HCT116 (cell line): ENCODE data around the gene ZCCHC3. TPM values are rescaled to one million over a fixed set of nuclear protein-coding genes. Genes with fewer than 3 reads are reported as not detected.

Experiments
- ATAC-seq: fragments of 200-7000 bp; cut with Tn5 transposase; 2 replicates; pipeline ENCODE4 v1.9.1; 2020; ENCODE audit warnings: mild to moderate bottlenecking, moderate library complexity
- BruUV-seq: library from RNA; stranded (reverse); fragments of 400-500 nt; replicated peaks from 2 replicates; lab custom pipeline; 2021; lab: Mats Ljungman, UMichigan
- CTCF ChIA-PET: fragments of 300-600 bp; sonication (Branson Sonifier 250); formaldehyde crosslinking; loops from one replicate; lab custom pipeline; 2021; ENCODE audit warnings: antibody characterized with exemption; lab: Charles Lee
- POLR2A ChIA-PET: fragments of 300-600, 350-600 bp; sonication (Branson Sonifier 250); formaldehyde crosslinking; loops from one replicate; lab custom pipeline; 2021; ENCODE audit warnings: antibody characterized with exemption; lab: Charles Lee
- RAD21 ChIA-PET, 2 experiments: fragments of 300-600 bp; sonication (Branson Sonifier 250); formaldehyde crosslinking; loops; one replicate each; lab custom pipeline; 2023; ENCODE audit warnings: low total read pairs in 2 of 2; ENCODE audit not compliant: uncharacterized antibody in 2 of 2, unreplicated experiment in 2 of 2, low non-redundant PET in 1 of 2; lab: Charles Lee
- DNase-seq: peaks from one replicate; pipeline ENCODE4 v3.0.0-alpha.2; 2010; ENCODE audit warnings: low read depth, low spot score
- H2AFZ ChIP-seq: fragments of 200-600 bp; shearing (Covaris generic), sonication (generic); 2 replicates; pipeline ENCODE4 v1.6.1; 2017; ENCODE audit warnings: low read depth, mixed run types, mixed read lengths, antibody characterized with exemption, low read length; ENCODE audit not compliant: poor library complexity, severe bottlenecking
- H3K27ac ChIP-seq: 2 replicates; pipeline ENCODE4 v1.5.1; 2012; ENCODE audit warnings: low read depth, low read length
- H3K27me3 ChIP-seq: fragments of 200-600 bp; sonication (generic); 2 replicates; pipeline ENCODE4 v1.6.1; 2016; ENCODE audit warnings: mixed run types, low read length, mixed read lengths; ENCODE audit not compliant: insufficient read depth
- H3K36me3 ChIP-seq, 2 experiments: fragments of 200-500 bp in 1 of 2; fragments of 200-600 bp in 1 of 2; sonication (Bioruptor generic) in 1 of 2; sonication (generic) in 1 of 2; 2 replicates each; pipeline versions ENCODE4 v1.5.1 to v1.6.1; 2014 to 2016; ENCODE audit warnings: low read length in 2 of 2, inconsistent platforms in 1 of 2, mixed read lengths in 1 of 2, mixed run types in 1 of 2; ENCODE audit not compliant: insufficient read depth in 2 of 2, control insufficient read depth in 1 of 2
- H3K4me1 ChIP-seq, 2 experiments: fragments of 200-600 bp in 1 of 2; sonication (generic) in 1 of 2; 2 replicates each; pipeline versions ENCODE4 v1.5.1 to v1.6.1; 2012 to 2017; ENCODE audit warnings: low read length in 2 of 2, inconsistent platforms in 1 of 2, mild to moderate bottlenecking in 1 of 2, mixed read lengths in 1 of 2, mixed run types in 1 of 2, moderate library complexity in 1 of 2; ENCODE audit not compliant: insufficient read depth in 2 of 2, control insufficient read depth in 1 of 2
- H3K4me2 ChIP-seq: fragments of 200-600 bp; sonication (generic); 2 replicates; pipeline ENCODE4 v1.6.1; 2017; ENCODE audit warnings: mixed run types, low read length, mixed read lengths
- H3K4me3 ChIP-seq, 2 experiments: fragments of 200-600 bp in 1 of 2; sonication (generic) in 1 of 2; replicated peaks in 1 of 2; 2 replicates each; pipeline ENCODE4 v1.5.1; 2011 to 2016; ENCODE audit warnings: low read length in 2 of 2, control low read depth in 1 of 2, low read depth in 1 of 2, mild to moderate bottlenecking in 1 of 2, mixed read lengths in 1 of 2, mixed run types in 1 of 2
- H3K79me2 ChIP-seq: fragments of 200-600 bp; sonication (generic); 2 replicates; pipeline ENCODE4 v1.6.1; 2017; ENCODE audit warnings: mild to moderate bottlenecking, mixed run types, low read length, moderate library complexity, mixed read lengths; ENCODE audit not compliant: insufficient read depth
- H3K9ac ChIP-seq: fragments of 200-600 bp; sonication (generic); 2 replicates; pipeline ENCODE4 v1.6.1; 2016; ENCODE audit warnings: low read length, mixed read lengths
- H3K9me2 ChIP-seq: fragments of 200-600 bp; sonication (generic), shearing (Covaris generic); 2 replicates; pipeline ENCODE4 v1.6.1; 2017; ENCODE audit warnings: mixed run types, mild to moderate bottlenecking, moderate library complexity; ENCODE audit not compliant: insufficient read depth
- H3K9me3 ChIP-seq, 2 experiments: fragments of 200-500 bp in 1 of 2; fragments of 200-600 bp in 1 of 2; sonication (Bioruptor generic) in 1 of 2; sonication (generic) in 1 of 2; 2 replicates each; pipeline ENCODE4 v1.6.1; 2014 to 2017; ENCODE audit warnings: low read length in 2 of 2, mixed read lengths in 2 of 2, inconsistent platforms in 1 of 2, low read depth in 1 of 2, mild to moderate bottlenecking in 1 of 2, mixed run types in 1 of 2, moderate library complexity in 1 of 2; ENCODE audit not compliant: control insufficient read depth in 1 of 2, insufficient read depth in 1 of 2
- H4K20me1 ChIP-seq: fragments of 200-600 bp; sonication (generic), shearing (Covaris generic); 2 replicates; pipeline ENCODE4 v1.6.1; 2017; ENCODE audit warnings: mixed run types, mild to moderate bottlenecking, moderate library complexity; ENCODE audit not compliant: insufficient read depth
- EGR1 ChIP-seq: IDR thresholded peaks from 2 replicates; pipeline ENCODE4 v1.6.1; 2012; ENCODE audit warnings: low read depth
- ELF1 ChIP-seq: IDR thresholded peaks from 2 replicates; pipeline ENCODE4 v1.6.1; 2012; ENCODE audit warnings: low read depth, borderline replicate concordance
- FOSL1 ChIP-seq: IDR thresholded peaks from 2 replicates; pipeline ENCODE4 v1.6.1; 2012; ENCODE audit warnings: low read depth
- POLR2A ChIP-seq: IDR thresholded peaks from 2 replicates; pipeline ENCODE4 v1.7.0; 2011; ENCODE audit warnings: borderline replicate concordance; ENCODE audit not compliant: insufficient read depth, insufficient read length; ENCODE audit errors: extremely low read depth
- POLR2AphosphoS5 ChIP-seq: IDR thresholded peaks from 2 replicates; pipeline ENCODE4 v1.6.1; 2011; ENCODE audit warnings: mild to moderate bottlenecking, low read depth, low read length, moderate library complexity
- TCF7L2 ChIP-seq: IDR thresholded peaks from 2 replicates; pipeline ENCODE4 v1.7.0; 2011; ENCODE audit warnings: borderline replicate concordance, inconsistent platforms; ENCODE audit not compliant: insufficient read depth, insufficient read length; ENCODE audit errors: extremely low read depth
- ZFX ChIP-seq: fragments of 450-650 bp; IDR thresholded peaks from 2 replicates; pipeline ENCODE4 v1.6.1; 2017
- intact Hi-C: fragments of 100-400 bp; cut with micrococcal nuclease; formaldehyde crosslinking; loops from 2 replicates; pipeline ENCODE4 v1.10.0; 2022
- total RNA-seq: library from RNA; stranded (reverse); gene quantifications from one replicate; pipeline ENCODE4 v1.2.1, GENCODE V29; 2021; ENCODE audit not compliant: unreplicated experiment
- TF ChIP-seq, protein P1 (sequence below): IDR thresholded peaks from 2 replicates; pipeline ENCODE4 v1.6.1; 2011; ENCODE audit warnings: mild to moderate bottlenecking, low read length, moderate library complexity; ENCODE audit not compliant: insufficient replicate concordance; ENCODE audit errors: extremely low read depth
- TF ChIP-seq, protein P2 (sequence below): IDR thresholded peaks from 2 replicates; pipeline ENCODE4 v1.6.1; 2012
- TF ChIP-seq, protein P3 (sequence below): IDR thresholded peaks from 2 replicates; pipeline ENCODE4 v1.6.1; 2012; ENCODE audit warnings: low read depth

ZCCHC3 gene
- total RNA-seq, 1 experiment from 2014 or later: 19.3 TPM

DNA sequence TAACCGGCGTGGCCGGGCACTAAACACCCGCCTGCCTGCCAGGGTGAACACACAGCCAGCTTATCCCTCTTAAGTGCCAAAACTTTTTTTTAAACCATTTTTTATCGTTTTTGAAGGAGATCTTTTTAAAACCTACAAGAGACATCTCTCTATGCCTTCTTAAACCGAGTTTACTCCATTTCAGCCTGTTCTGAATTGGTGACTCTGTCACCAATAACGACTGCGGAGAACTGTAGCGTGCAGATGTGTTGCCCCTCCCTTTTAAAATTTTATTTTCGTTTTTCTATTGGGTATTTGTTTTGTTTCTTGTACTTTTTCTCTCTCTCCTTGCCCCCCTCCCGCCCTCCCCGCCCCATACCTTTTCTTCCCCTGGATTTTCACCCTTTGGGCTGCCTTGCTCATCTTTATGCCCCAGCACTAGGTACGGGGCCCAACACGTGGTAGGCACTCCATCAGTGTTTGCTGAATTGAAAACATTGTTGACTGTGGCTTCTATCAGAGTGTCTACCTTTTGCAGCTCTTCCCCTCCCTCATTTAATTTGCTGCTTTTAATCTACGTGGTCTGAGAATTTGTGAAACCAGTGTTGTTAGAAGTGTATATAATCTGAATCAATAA, 1.5 kb downstream of the ZCCHC3 start:
- CTCF ChIA-PET: no interaction called here
- Histone ChIP-seq H3K9me2 (no peaks in the 10 kb centered on the region), H3K4me3 (peak overlapping the region; percentile 62 to 88), H2AFZ (no peak overlapping the region), H3K9ac (peak overlapping the region; percentile 94), H3K27me3 (no peaks in the 10 kb centered on the region), H3K27ac (peak overlapping the region; percentile 99), H4K20me1 (peaks cover 3% of the 10 kb centered on the region; the same call in 1 of the 2 replicates), H3K4me1 (peaks cover 20 to 45% of the 10 kb centered on the region in 2 experiments), H3K36me3 (peaks cover 4 to 18% of the 10 kb centered on the region in 2 experiments; a peak in 3 of 4 replicates), H3K9me3 (no peaks in the 10 kb centered on the region), H3K79me2 (peaks cover 35% of the 10 kb centered on the region), H3K4me2 (peak overlapping the region; percentile 88)
- intact Hi-C loops: no loop called here
- POLR2A ChIA-PET: interaction anchor here (1.9 kb wide), 1 partner anchor 26 kb away, joined by 12 read pairs; the partner anchor contains the start of gene SOX12
- ATAC-seq (no peak), DNase-seq (no peak)
- BruUV-seq: no TSS peak
- RAD21 ChIA-PET: no interaction called here
- TF ChIP-seq, protein P1, sequence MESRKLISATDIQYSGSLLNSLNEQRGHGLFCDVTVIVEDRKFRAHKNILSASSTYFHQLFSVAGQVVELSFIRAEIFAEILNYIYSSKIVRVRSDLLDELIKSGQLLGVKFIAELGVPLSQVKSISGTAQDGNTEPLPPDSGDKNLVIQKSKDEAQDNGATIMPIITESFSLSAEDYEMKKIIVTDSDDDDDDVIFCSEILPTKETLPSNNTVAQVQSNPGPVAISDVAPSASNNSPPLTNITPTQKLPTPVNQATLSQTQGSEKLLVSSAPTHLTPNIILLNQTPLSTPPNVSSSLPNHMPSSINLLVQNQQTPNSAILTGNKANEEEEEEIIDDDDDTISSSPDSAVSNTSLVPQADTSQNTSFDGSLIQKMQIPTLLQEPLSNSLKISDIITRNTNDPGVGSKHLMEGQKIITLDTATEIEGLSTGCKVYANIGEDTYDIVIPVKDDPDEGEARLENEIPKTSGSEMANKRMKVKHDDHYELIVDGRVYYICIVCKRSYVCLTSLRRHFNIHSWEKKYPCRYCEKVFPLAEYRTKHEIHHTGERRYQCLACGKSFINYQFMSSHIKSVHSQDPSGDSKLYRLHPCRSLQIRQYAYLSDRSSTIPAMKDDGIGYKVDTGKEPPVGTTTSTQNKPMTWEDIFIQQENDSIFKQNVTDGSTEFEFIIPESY: no peak
- TF ChIP-seq FOSL1: no peak
- TF ChIP-seq POLR2AphosphoS5: no peak
- TF ChIP-seq TCF7L2: no peak
- TF ChIP-seq, protein P2, sequence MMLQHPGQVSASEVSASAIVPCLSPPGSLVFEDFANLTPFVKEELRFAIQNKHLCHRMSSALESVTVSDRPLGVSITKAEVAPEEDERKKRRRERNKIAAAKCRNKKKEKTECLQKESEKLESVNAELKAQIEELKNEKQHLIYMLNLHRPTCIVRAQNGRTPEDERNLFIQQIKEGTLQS: no peak
- no peak for TF ChIP-seq POLR2A
- TF ChIP-seq ELF1: no peak
- no peak for TF ChIP-seq ZFX
- TF ChIP-seq, protein P3, sequence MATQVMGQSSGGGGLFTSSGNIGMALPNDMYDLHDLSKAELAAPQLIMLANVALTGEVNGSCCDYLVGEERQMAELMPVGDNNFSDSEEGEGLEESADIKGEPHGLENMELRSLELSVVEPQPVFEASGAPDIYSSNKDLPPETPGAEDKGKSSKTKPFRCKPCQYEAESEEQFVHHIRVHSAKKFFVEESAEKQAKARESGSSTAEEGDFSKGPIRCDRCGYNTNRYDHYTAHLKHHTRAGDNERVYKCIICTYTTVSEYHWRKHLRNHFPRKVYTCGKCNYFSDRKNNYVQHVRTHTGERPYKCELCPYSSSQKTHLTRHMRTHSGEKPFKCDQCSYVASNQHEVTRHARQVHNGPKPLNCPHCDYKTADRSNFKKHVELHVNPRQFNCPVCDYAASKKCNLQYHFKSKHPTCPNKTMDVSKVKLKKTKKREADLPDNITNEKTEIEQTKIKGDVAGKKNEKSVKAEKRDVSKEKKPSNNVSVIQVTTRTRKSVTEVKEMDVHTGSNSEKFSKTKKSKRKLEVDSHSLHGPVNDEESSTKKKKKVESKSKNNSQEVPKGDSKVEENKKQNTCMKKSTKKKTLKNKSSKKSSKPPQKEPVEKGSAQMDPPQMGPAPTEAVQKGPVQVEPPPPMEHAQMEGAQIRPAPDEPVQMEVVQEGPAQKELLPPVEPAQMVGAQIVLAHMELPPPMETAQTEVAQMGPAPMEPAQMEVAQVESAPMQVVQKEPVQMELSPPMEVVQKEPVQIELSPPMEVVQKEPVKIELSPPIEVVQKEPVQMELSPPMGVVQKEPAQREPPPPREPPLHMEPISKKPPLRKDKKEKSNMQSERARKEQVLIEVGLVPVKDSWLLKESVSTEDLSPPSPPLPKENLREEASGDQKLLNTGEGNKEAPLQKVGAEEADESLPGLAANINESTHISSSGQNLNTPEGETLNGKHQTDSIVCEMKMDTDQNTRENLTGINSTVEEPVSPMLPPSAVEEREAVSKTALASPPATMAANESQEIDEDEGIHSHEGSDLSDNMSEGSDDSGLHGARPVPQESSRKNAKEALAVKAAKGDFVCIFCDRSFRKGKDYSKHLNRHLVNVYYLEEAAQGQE: no peak
- TF ChIP-seq EGR1: no peak
